Mesothelial cell of epicardium (in vitro differentiated cells): Measurements from ENCODE around the gene CCDC117. TPM values are rescaled to one million over a fixed set of nuclear protein-coding genes. Genes with fewer than 3 reads are reported as not detected.

Source experiments
- DNase-seq, 2 experiments: peaks; one replicate each; pipeline ENCODE4 v3.0.0; 2021; ENCODE audit warnings: low spot score in 2 of 2; ENCODE audit not compliant: unreplicated experiment in 2 of 2
- H3K27ac Mint-ChIP-seq: 2 replicates; pipeline ENCODE4 v1.8.0; 2021; ENCODE audit warnings: mixed read lengths
- H3K27me3 Mint-ChIP-seq: 2 replicates; pipeline ENCODE4 v1.8.0; 2021; ENCODE audit warnings: low read depth, mixed read lengths
- H3K36me3 Mint-ChIP-seq: 2 replicates; pipeline ENCODE4 v1.8.0; 2021; ENCODE audit warnings: mixed read lengths
- H3K4me1 Mint-ChIP-seq: 2 replicates; pipeline ENCODE4 v1.8.0; 2021; ENCODE audit warnings: mixed read lengths
- H3K4me3 Mint-ChIP-seq: 2 replicates; pipeline ENCODE4 v1.8.0; 2021; ENCODE audit warnings: mild to moderate bottlenecking, moderate library complexity, mixed read lengths
- H3K9me3 Mint-ChIP-seq: 2 replicates; pipeline ENCODE4 v1.8.0; 2021; ENCODE audit warnings: mixed read lengths
- CTCF ChIP-seq: fragments of 200-600 bp; sonication (generic); IDR thresholded peaks from one replicate; pipeline ENCODE4 v1.5.0; 2021; ENCODE audit warnings: antibody characterized with exemption; ENCODE audit not compliant: unreplicated experiment
- total RNA-seq: library from RNA; stranded (reverse); gene quantifications from 3 replicates; pipeline ENCODE4 v1.2.1, GENCODE V29; 2021

Gene CCDC117
- total RNA-seq, 1 donor from 2014 or later: 22.8 TPM

- Mint-ChIP-seq H3K4me1 (peaks cover 1% of the 10 kb centered on the region), H3K9me3 (no peaks in the 10 kb centered on the region), H3K36me3 (peaks cover 27% of the 10 kb centered on the region), H3K27me3 (no peaks in the 10 kb centered on the region), H3K4me3 (no peak overlapping the region), H3K27ac (no peak overlapping the region)
- no peak for TF ChIP-seq CTCF
- no peak for DNase-seq
Observed at GRCh38 chr22:28791124-28791523, 18.6 kb downstream of the CCDC117 start.

- no peak overlapping the region for H3K4me3 Mint-ChIP-seq
- peaks cover 1% of the 10 kb centered on the region for H3K4me1 Mint-ChIP-seq
- H3K27ac Mint-ChIP-seq: peak overlapping the region; percentile 72
- no peaks in the 10 kb centered on the region for H3K27me3 Mint-ChIP-seq
- no peak for DNase-seq
- no peaks in the 10 kb centered on the region for H3K9me3 Mint-ChIP-seq
- peaks cover 30% of the 10 kb centered on the region for H3K36me3 Mint-ChIP-seq
- TF ChIP-seq CTCF: no peak
Observed at GRCh38 chr22:28791841-28792490, 19.5 kb downstream of the CCDC117 start.

GRCh38 chr22:28792491-28793383 lies 20.2 kb downstream of the CCDC117 start:
- TF ChIP-seq CTCF: no peak
- DNase-seq: no peak
- H3K4me1 Mint-ChIP-seq: peaks cover 1% of the 10 kb centered on the region
- peak overlapping the region; percentile 72 for H3K27ac Mint-ChIP-seq
- H3K4me3 Mint-ChIP-seq: no peak overlapping the region
- H3K36me3 Mint-ChIP-seq: peaks cover 31% of the 10 kb centered on the region
- no peaks in the 10 kb centered on the region for H3K27me3 Mint-ChIP-seq
- H3K9me3 Mint-ChIP-seq: no peaks in the 10 kb centered on the region

- TF ChIP-seq CTCF: no peak
Observed at GRCh38 chr22:28793976-28794584, 21.6 kb downstream of the CCDC117 start.

GRCh38 chr22:28795071-28795693 lies 22.7 kb downstream of the CCDC117 start:
- no peak overlapping the region for H3K4me3 Mint-ChIP-seq
- no peak for TF ChIP-seq CTCF
- no peak overlapping the region for H3K27ac Mint-ChIP-seq
- H3K27me3 Mint-ChIP-seq: no peaks in the 10 kb centered on the region
- H3K36me3 Mint-ChIP-seq: peaks cover 30% of the 10 kb centered on the region
- DNase-seq: no peak
- peaks cover 11% of the 10 kb centered on the region for H3K4me1 Mint-ChIP-seq
- no peaks in the 10 kb centered on the region for H3K9me3 Mint-ChIP-seq

More at GRCh38 chr22:28793976-28794584, 21.6 kb downstream of the CCDC117 start:
- Mint-ChIP-seq H3K27me3 (no peaks in the 10 kb centered on the region), H3K4me3 (no peak overlapping the region), H3K4me1 (peaks cover 7% of the 10 kb centered on the region), H3K27ac (peak overlapping the region; percentile 27), H3K36me3 (peaks cover 32% of the 10 kb centered on the region), H3K9me3 (no peaks in the 10 kb centered on the region)
- DNase-seq: no peak
